ENCODE measurements around the gene GPR3. TPM values are rescaled to one million over a fixed set of nuclear protein-coding genes. Genes with fewer than 3 reads are reported as not detected.
"Not testable (repeated sequence)": the region's sequence is repeated elsewhere in the genome, so short reads cannot be mapped to it uniquely, and the experiment has no call there.

GPR3 gene
- total RNA-seq, 4 donors from 2014 or later: 0.67 TPM; not detected in 3

DNA sequence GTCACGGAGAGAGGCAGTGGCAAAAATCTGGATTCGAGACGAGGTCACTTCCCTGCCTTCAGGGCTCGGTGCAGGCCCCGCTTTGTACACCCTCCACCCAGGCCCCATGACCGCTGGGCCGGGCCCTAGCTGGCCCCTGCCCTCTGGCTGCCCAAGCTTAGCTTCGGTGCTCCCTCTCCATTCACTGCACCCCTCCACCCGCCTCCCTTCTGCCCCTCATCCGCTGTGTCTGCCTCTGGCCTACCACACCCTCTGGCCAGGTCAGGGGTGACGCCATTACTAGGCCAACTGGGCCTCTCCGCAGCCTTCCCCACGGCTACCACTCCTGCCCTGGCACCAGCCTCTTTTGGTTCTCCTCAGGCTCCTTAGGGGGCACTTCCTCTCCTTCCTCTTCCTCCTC is 8.8 kb upstream of the GPR3 start:
- peaks cover 0 to 11% (median 0%) of the 10 kb centered on the region in 3 donors for H3K4me1 ChIP-seq
- no peaks in the 10 kb centered on the region for H3K36me3 ChIP-seq
- 80 to 92% methylated on average over 2 to 9 of the region's 13 CpGs for WGBS, 2 donors (ENCODE audit: low coverage in 1 of 2)
- no peak for TF ChIP-seq POLR2A (IDR thresholded peaks at IDR 0.05)
- TF ChIP-seq POLR2AphosphoS5 (IDR thresholded peaks at IDR 0.05): no peak
- TF ChIP-seq EP300 (IDR thresholded peaks at IDR 0.05): no peak
- TF ChIP-seq, protein P1, sequence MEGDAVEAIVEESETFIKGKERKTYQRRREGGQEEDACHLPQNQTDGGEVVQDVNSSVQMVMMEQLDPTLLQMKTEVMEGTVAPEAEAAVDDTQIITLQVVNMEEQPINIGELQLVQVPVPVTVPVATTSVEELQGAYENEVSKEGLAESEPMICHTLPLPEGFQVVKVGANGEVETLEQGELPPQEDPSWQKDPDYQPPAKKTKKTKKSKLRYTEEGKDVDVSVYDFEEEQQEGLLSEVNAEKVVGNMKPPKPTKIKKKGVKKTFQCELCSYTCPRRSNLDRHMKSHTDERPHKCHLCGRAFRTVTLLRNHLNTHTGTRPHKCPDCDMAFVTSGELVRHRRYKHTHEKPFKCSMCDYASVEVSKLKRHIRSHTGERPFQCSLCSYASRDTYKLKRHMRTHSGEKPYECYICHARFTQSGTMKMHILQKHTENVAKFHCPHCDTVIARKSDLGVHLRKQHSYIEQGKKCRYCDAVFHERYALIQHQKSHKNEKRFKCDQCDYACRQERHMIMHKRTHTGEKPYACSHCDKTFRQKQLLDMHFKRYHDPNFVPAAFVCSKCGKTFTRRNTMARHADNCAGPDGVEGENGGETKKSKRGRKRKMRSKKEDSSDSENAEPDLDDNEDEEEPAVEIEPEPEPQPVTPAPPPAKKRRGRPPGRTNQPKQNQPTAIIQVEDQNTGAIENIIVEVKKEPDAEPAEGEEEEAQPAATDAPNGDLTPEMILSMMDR (IDR thresholded peaks at IDR 0.05): no peak
- peaks cover 22% of the 10 kb centered on the region for H3K27me3 ChIP-seq
- H3K27ac ChIP-seq: no peak overlapping the region
- ATAC-seq: no peak
- no peaks in the 10 kb centered on the region for H3K9me3 ChIP-seq
- H3K4me3 ChIP-seq: no peak overlapping the region

DNA sequence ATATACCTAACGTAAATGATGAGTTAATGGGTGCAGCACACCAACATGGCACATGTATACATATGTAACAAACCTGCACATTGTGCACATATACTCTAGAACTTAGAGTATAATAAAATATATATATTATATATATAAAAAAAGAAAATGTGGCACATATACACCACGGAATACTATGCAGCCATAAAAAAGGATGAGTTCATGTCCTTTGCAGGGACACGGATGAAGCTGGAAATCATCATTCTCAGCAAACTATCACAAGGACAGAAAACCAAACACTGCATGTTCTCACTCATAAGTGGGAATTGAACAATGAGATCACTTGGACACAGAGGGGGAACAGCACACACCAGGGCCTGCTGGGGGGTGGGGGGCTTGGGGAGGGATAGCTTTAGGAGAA is 7.6 kb upstream of the GPR3 start:
- H3K4me3 ChIP-seq, ATAC-seq, H3K27ac ChIP-seq, H3K9me3 ChIP-seq, H3K36me3 ChIP-seq: not testable (repeated sequence)
- Histone ChIP-seq H3K4me1 (peaks cover 0 to 12% (median 0%) of the 10 kb centered on the region in 3 donors), H3K27me3 (peaks cover 22% of the 10 kb centered on the region)
- 88 to 96% methylated on average over 2 to 3 of the region's 3 CpGs for whole genome bisulfite sequencing, 2 donors (ENCODE audit: low coverage in 1 of 2)

DNA sequence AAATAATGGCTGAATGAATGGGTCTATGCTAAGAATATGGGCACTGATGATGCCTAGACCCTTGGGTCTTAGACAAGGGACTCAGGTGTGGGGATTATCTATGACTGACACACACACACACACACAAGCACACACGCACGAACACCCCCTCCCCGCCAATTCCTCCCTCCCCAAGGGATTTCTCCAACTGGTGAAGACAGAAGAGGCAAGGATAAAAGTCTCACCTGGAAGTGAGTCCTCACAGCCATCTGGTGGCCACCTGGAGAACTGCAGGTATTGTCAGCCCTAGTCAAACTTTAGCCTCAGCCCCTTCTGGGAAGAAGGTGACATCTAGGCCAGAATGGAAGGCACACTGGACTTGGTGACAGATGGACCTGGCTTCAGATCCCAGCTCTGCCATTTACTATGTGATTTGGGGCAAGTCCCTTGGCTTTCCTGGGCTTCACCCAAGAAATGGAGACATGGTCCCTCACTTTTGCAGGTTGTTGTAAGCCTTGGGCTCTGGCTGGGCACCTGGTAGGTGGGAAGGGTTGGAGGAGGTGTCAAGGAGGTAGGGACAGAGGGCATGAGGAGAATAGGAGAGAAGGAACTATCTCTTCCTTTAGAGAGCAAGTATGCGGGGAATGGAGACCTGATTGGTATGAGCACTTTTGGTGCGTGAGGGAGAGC is 4.0 kb upstream of the GPR3 start:
- no peak for ATAC-seq
- H3K9me3 ChIP-seq: no peaks in the 10 kb centered on the region
- no peak overlapping the region for H3K4me3 ChIP-seq
- no peaks in the 10 kb centered on the region for H3K36me3 ChIP-seq
- H3K4me1 ChIP-seq: peaks cover 0 to 29% (median 15%) of the 10 kb centered on the region in 3 donors
- WGBS, 2 donors (ENCODE audit: low coverage in 1 of 2): 58 to 76% methylated on average over 2 to 5 of the region's 5 CpGs
- no peak for TF ChIP-seq EP300 (IDR thresholded peaks at IDR 0.05)
- TF ChIP-seq, protein P1 (IDR thresholded peaks at IDR 0.05): peak in 3 of 4 experiments; percentile 91 to 92 (median 92)
- peaks cover 6% of the 10 kb centered on the region for H3K27me3 ChIP-seq
- H3K27ac ChIP-seq: peak overlapping the region in 1 of 4 donors; percentile 13

DNA sequence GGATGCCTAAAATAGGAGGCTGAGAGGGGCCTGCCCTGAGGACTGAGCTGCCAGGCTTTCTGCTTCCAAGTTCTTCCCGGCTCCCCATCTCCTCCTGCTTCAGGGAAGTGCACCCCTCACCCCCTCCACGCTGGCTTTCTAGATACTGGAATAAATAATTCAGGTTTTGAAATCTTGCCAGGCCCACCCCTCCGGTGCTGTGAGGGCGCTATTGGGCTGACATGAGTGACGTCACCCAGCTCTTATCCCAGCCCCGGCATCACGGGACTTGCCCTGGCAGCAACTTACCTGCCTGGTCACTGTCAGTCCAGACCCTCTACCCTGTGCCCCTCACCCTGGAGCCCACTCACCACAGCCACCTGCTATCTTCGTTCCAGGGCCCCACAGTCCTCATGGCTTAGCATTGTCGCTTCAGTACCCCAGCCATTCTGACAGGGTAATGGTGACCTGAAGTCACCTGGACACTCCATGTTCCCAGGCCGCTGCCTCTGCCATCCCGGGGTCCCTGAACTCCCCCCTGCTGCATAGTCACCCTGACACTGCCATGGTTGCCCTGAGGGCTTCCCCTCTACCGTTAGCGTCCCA is 819 bp upstream of the GPR3 start:
- WGBS, 2 donors (ENCODE audit: low coverage in 1 of 2): 7% methylated on average over 9 of the region's 13 CpGs; no CpG with 5 or more reads in 1 of the 2 donors
- no peak for TF ChIP-seq EP300 (IDR thresholded peaks at IDR 0.05)
- TF ChIP-seq, protein P1 (IDR thresholded peaks at IDR 0.05): peak in 1 of 4 experiments; percentile 9
- no peak for TF ChIP-seq POLR2A (IDR thresholded peaks at IDR 0.05)
- peak; percentile 44 for TF ChIP-seq POLR2AphosphoS5 (IDR thresholded peaks at IDR 0.05)
- Histone ChIP-seq H3K9me3 (no peaks in the 10 kb centered on the region), H3K27me3 (no peaks in the 10 kb centered on the region), H3K4me1 (peaks cover 0 to 44% (median 15%) of the 10 kb centered on the region in 3 donors), H3K36me3 (no peaks in the 10 kb centered on the region), H3K4me3 (peak overlapping the region in 1 of 2 donors; percentile 56), H3K27ac (peak overlapping the region in 3 of 4 donors; percentile 44 to 81 (median 63))
- ATAC-seq: no peak

DNA sequence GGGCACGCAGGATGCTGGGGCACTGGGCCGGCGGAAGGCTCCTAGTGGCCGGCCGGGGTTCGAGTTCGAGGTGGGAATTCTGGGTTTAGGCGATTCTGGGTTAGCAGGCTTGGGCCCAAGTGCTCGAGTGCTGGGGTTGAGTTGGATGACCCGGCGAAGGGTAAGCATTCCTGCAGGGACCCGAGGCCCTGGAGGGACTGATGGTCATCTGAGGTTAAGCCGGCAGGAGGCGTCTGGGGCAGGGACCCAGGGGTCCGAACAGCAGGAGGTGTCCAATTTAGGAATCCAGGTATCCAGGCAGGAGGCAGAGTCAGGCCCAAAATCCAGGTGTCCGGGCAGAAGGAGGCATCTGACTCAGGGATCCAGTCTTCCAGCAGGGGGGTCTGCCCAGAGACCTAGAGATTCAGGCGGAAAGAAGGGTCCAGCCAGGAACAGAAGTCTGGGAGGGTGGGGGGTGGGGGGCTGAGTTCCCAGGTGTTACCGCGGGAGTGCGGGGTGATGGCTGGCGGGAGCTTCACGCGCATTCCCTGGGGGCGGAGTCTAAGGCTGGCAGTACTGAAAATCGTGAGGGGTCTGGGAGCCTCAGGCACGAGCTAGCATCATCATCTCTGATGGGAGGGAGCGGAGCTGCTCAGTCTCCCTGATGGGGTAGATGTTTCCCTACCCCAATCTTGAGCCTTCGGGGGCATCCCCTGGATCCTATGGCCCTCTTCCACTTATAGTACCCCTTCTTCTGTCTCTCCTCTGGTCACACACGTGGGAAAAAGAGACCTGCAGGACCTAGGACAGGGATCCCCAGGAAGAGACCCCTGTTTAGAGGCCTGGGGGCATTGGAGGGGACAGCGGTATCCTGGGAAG is 585 bp downstream of the GPR3 start:
- no peaks in the 10 kb centered on the region for H3K9me3 ChIP-seq
- H3K4me3 ChIP-seq: peak overlapping the region; percentile 8 to 56
- peaks cover 0 to 55% (median 15%) of the 10 kb centered on the region in 3 donors for H3K4me1 ChIP-seq
- no peak for TF ChIP-seq POLR2A (IDR thresholded peaks at IDR 0.05)
- TF ChIP-seq, protein P1 (IDR thresholded peaks at IDR 0.05): peak in 1 of 4 experiments; percentile 10
- no peak for TF ChIP-seq POLR2AphosphoS5 (IDR thresholded peaks at IDR 0.05)
- no peak for TF ChIP-seq EP300 (IDR thresholded peaks at IDR 0.05)
- no peaks in the 10 kb centered on the region for H3K36me3 ChIP-seq
- WGBS, 2 donors (ENCODE audit: low coverage in 1 of 2): 52 to 60% methylated on average over 12 to 14 of the region's 30 CpGs
- peak overlapping the region in 3 of 4 donors; percentile 56 to 81 (median 63) for H3K27ac ChIP-seq
- no peaks in the 10 kb centered on the region for H3K27me3 ChIP-seq
- ATAC-seq: no peak

All from gastroesophageal sphincter (tissue), 4 donors.